HEK293 (cell line): ENCODE measurements around the gene TMEM158.

Source experiments
- CTCF ChIA-PET: fragments of 350-600 bp; formaldehyde crosslinking; extraction: SDS; loops from one replicate; lab custom pipeline; 2021; ENCODE audit warnings: antibody characterized with exemption; lab: Yijun Ruan, JAX
- POLR2A ChIA-PET: fragments of 300-600 bp; formaldehyde crosslinking; extraction: SDS; loops from one replicate; lab custom pipeline; 2020; ENCODE audit warnings: antibody characterized with exemption, inconsistent platforms; lab: Yijun Ruan, JAX
- H3K27ac ChIP-seq: fragments of 200-500 bp; sonication (Bioruptor generic); 2 replicates; pipeline ENCODE4 v1.5.1; 2014; ENCODE audit warnings: low read depth, low read length, control low read depth, inconsistent platforms; ENCODE audit errors: extremely low read depth
- H3K36me3 ChIP-seq, 2 experiments: fragments of 200-500 bp in 1 of 2; sonication (Bioruptor generic) in 1 of 2; 1 replicate in 1 of 2; 2 replicates in 1 of 2; pipeline ENCODE4 v1.5.1; 2014 to 2017; ENCODE audit warnings: inconsistent platforms in 2 of 2, low read length in 2 of 2; ENCODE audit not compliant: control insufficient read depth in 2 of 2, insufficient read depth in 1 of 2
- H3K4me1 ChIP-seq: fragments of 200-500 bp; sonication (Bioruptor generic); 2 replicates; pipeline ENCODE4 v1.5.1; 2014; ENCODE audit warnings: mild to moderate bottlenecking, low read length, inconsistent platforms; ENCODE audit not compliant: control insufficient read depth, insufficient read depth
- H3K4me3 ChIP-seq: 2 replicates; pipeline ENCODE4 v1.5.1; 2011; ENCODE audit warnings: low read depth, mild to moderate bottlenecking, control low read depth, low read length, moderate library complexity
- H3K9me3 ChIP-seq: fragments of 200-500 bp; sonication (Bioruptor generic); 2 replicates; pipeline ENCODE4 v1.5.1; 2014; ENCODE audit warnings: low read depth, low read length, inconsistent platforms; ENCODE audit not compliant: control insufficient read depth, insufficient read depth
- AEBP2 ChIP-seq: fragments of 450-650 bp; formaldehyde crosslinking; IDR thresholded peaks from 2 replicates; pipeline ENCODE4 v1.5.1; 2016; ENCODE audit warnings: missing biosample characterization, missing genetic modification characterization, borderline replicate concordance
- GLIS1 ChIP-seq: fragments of 450-650 bp; formaldehyde crosslinking; IDR thresholded peaks from 2 replicates; pipeline ENCODE4 v1.5.1; 2016; ENCODE audit warnings: missing biosample characterization, missing genetic modification characterization
- IKZF3 ChIP-seq: fragments of 450-650 bp; IDR thresholded peaks from 2 replicates; pipeline ENCODE4 v1.5.0; 2018; ENCODE audit warnings: missing biosample characterization, mild to moderate bottlenecking, missing genetic modification characterization, moderate library complexity
- KLF1 ChIP-seq: fragments of 450-650 bp; formaldehyde crosslinking; IDR thresholded peaks from 2 replicates; pipeline ENCODE4 v1.5.1; 2016; ENCODE audit warnings: missing biosample characterization, missing genetic modification characterization
- KLF17 ChIP-seq: fragments of 450-650 bp; formaldehyde crosslinking; IDR thresholded peaks from 2 replicates; pipeline ENCODE4 v1.5.1; 2016; ENCODE audit warnings: missing biosample characterization, missing genetic modification characterization
- RBAK ChIP-seq: fragments of 450-650 bp; formaldehyde crosslinking; IDR thresholded peaks from 2 replicates; pipeline ENCODE4 v1.5.1; 2016; ENCODE audit warnings: missing biosample characterization, missing genetic modification characterization
- ZBTB49 ChIP-seq: fragments of 450-650 bp; formaldehyde crosslinking; IDR thresholded peaks from 2 replicates; pipeline ENCODE4 v1.5.1; 2016; ENCODE audit warnings: missing biosample characterization, missing genetic modification characterization, low read depth
- ZBTB8A ChIP-seq: fragments of 450-650 bp; formaldehyde crosslinking; IDR thresholded peaks from 2 replicates; pipeline ENCODE4 v1.5.1; 2016; ENCODE audit warnings: missing biosample characterization, missing genetic modification characterization
- ZFP3 ChIP-seq: fragments of 450-650 bp; formaldehyde crosslinking; IDR thresholded peaks from 2 replicates; pipeline ENCODE4 v1.5.1; 2016; ENCODE audit warnings: low read depth, missing biosample characterization, missing genetic modification characterization
- ZNF148 ChIP-seq: fragments of 450-650 bp; formaldehyde crosslinking; IDR thresholded peaks from 2 replicates; pipeline ENCODE4 v1.5.0; 2017; ENCODE audit warnings: missing biosample characterization, missing genetic modification characterization, borderline replicate concordance
- ZNF155 ChIP-seq: fragments of 450-650 bp; formaldehyde crosslinking; IDR thresholded peaks from 2 replicates; pipeline ENCODE4 v1.5.1; 2016; ENCODE audit warnings: missing biosample characterization, missing genetic modification characterization
- ZNF157 ChIP-seq: fragments of 450-650 bp; formaldehyde crosslinking; IDR thresholded peaks from 2 replicates; pipeline ENCODE4 v1.5.1; 2016; ENCODE audit warnings: missing biosample characterization, missing genetic modification characterization
- ZNF221 ChIP-seq: fragments of 450-650 bp; formaldehyde crosslinking; IDR thresholded peaks from 2 replicates; pipeline ENCODE4 v1.5.1; 2017; ENCODE audit warnings: missing biosample characterization, missing genetic modification characterization, borderline replicate concordance
- ZNF404 ChIP-seq: fragments of 450-650 bp; formaldehyde crosslinking; IDR thresholded peaks from 2 replicates; pipeline ENCODE4 v1.5.1; 2017; ENCODE audit warnings: missing biosample characterization, missing genetic modification characterization
- ZNF529 ChIP-seq: fragments of 450-650 bp; formaldehyde crosslinking; IDR thresholded peaks from 2 replicates; pipeline ENCODE4 v1.5.1; 2017; ENCODE audit warnings: missing genetic modification characterization, missing biosample characterization; ENCODE audit not compliant: insufficient replicate concordance
- ZNF544 ChIP-seq: fragments of 450-650 bp; formaldehyde crosslinking; IDR thresholded peaks from 2 replicates; pipeline ENCODE4 v1.5.0; 2017; ENCODE audit warnings: missing biosample characterization, missing genetic modification characterization
- ZNF629 ChIP-seq: fragments of 450-650 bp; formaldehyde crosslinking; IDR thresholded peaks from 2 replicates; pipeline ENCODE4 v1.5.1; 2017; ENCODE audit warnings: missing biosample characterization, missing genetic modification characterization
- ZNF670 ChIP-seq: fragments of 450-650 bp; formaldehyde crosslinking; IDR thresholded peaks from 2 replicates; pipeline ENCODE4 v1.5.1; 2016; ENCODE audit warnings: missing biosample characterization, missing genetic modification characterization, low read depth
- ZNF791 ChIP-seq: fragments of 450-650 bp; formaldehyde crosslinking; IDR thresholded peaks from 2 replicates; pipeline ENCODE4 v1.5.1; 2016; ENCODE audit warnings: missing biosample characterization, missing genetic modification characterization

Gene TMEM158

GRCh38 chr3:45182915-45183871 is 42.9 kb downstream of the TMEM158 start (continued):
- TF ChIP-seq ZNF544 (no peak), KLF17 (peak; percentile 53; the same call in 1 of the 2 replicates), GLIS1 (peak; percentile 69), KLF1 (tag by site-specific recombination) (peak; percentile 92)
- TF ChIP-seq, all 188 proteins: peak for 13

- Histone ChIP-seq H3K36me3 (no peaks in the 10 kb centered on the region), H3K9me3 (no peaks in the 10 kb centered on the region), H3K4me1 (no peaks in the 10 kb centered on the region), H3K27ac (no peak overlapping the region), H3K4me3 (no peak overlapping the region)
- CTCF ChIA-PET: interaction anchor here (0.7 to 0.9 kb wide), 2 partner anchors 12 to 29 kb away, joined by 3 read pairs; no protein-coding TSS in a partner anchor
- TF ChIP-seq ZBTB8A (tag by site-specific recombination) (no peak), IKZF3 (tag by site-specific recombination) (no peak), ZBTB49 (tag by site-specific recombination) (no peak), ZNF670 (no peak), ZNF155 (no peak), ZNF791 (tag by site-specific recombination) (no peak), KLF1 (tag by site-specific recombination) (no peak)
- POLR2A ChIA-PET: no interaction called here
Measured at GRCh38 chr3:45181496-45181895, 44.6 kb downstream of the TMEM158 start.

GRCh38 chr3:45180899-45181298 is 45.2 kb downstream of the TMEM158 start:
- no peaks in the 10 kb centered on the region for H3K4me1 ChIP-seq
- H3K36me3 ChIP-seq: no peaks in the 10 kb centered on the region
- TF ChIP-seq ZNF221 (tag by site-specific recombination) (no peak), ZNF670 (no peak), ZNF157 (tag by site-specific recombination) (no peak), ZNF529 (tag by site-specific recombination) (no peak), ZNF148 (tag by site-specific recombination) (no peak), ZNF404 (no peak), ZNF629 (tag by site-specific recombination) (no peak), ZFP3 (tag by site-specific recombination) (no peak), AEBP2 (tag by site-specific recombination) (no peak), RBAK (no peak)
- TF ChIP-seq, all 188 proteins: peak for 0
- H3K4me3 ChIP-seq: no peak overlapping the region
- H3K9me3 ChIP-seq: no peaks in the 10 kb centered on the region
- no peak overlapping the region for H3K27ac ChIP-seq
- POLR2A ChIA-PET: no interaction called here
- CTCF ChIA-PET: no interaction called here
